HG03575 (cell line): ENCODE measurements around the gene ZNHIT2.

Experiments
- ATAC-seq: cut with Tn5 transposase; IDR thresholded peaks from one replicate; pipeline ENCODE4 v1.9.1; 2021; ENCODE audit not compliant: unreplicated experiment, insufficient number of reproducible peaks, low FRiP score; ENCODE audit errors: extremely low read depth

ZNHIT2 gene

DNA sequence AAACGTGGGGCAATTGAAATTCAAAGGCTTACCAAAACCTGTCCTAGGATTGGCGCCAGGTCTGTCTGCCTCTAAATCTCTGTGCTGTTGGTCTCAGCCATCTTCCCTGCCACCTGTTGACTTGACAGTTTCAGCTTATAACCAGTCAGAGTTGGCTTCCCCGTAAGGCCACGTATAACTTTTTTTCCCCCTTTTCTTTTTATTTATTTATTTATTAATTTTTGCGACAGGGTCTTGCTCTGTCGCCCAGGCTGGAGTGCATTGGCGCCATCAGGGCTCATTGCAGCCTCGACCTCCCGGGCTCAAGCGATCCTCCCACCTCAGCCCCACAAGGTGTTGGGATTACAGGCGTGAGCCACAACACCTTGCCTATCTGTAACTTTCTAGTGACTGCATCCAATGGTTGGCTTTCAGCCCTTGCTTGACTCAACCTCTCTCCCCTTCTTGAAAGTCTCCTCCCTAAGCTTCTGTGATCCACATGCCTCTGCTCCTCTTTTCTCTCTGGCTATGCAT, 18.2 kb upstream of the ZNHIT2 start:
- ATAC-seq = no peak

DNA sequence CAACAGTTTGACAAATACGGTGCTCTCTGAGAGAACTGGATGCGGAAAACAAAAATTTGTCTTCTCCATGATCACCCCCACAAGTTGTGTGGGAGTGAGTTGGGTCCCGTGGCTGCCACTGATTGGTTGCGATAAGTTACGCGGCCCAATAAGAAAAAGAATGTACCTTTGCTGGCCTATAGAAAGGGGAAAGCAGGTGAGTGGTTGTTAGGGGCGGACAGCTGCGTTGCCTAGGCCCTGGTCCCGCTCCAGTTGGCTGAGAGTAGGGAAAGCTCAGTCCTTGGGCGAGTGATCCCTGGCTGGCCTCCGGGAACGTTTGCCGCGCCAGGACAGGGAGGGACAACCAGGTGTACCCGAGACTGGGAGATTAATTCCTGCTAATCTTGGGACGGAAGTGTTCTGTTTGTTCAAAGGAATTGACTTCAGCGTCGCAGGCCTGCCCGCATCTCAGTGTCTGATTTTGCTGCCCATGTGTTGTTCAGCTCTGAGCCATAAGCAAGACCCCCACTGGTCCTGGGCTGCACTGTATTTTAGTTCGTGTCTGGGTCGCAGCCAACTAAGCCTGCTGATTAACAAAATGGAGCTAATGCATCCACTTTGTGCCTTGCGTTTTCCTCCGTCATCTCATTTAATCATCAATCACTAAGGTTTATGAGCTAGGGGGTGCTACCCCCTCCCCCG, 17.6 kb upstream of the ZNHIT2 start:
- ATAC-seq = peak; percentile 26

DNA sequence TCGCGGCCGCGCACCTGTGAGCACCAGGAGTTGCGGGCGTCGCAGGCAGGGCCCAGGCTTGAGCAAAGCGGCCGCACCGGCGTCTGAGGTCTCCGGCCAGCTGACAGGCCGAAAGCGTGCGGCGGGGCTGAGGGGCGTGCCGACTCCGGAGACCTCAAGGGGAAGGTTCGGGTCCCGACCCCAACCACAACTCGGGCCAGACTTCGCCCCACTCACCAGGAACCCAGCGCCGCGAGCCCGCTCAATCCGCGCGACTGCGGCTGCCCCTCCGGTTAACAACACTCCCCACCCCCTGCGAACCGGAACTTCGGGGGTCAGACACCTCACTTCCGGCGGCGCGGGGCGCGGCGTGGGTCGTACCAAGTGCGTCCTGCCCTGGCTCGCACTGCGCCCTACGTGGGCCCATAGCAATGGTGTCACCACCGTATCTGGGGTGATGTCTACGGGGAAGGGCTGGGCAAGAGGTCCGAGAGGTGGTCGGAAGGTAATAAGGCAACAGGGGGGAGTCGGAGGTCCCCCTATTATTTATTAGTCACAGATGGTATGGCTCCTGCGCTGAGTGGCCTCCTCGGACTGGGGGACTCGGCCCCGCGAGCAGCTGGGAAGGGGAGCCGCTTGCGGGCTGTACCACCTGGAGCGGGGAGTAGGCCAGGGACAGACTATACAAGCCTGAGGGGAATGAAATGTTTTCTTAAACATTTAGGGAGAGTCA, 16.9 kb upstream of the ZNHIT2 start, which contains the start of gene SYVN1:
Gene SYVN1 (minus strand): TSS at position 280 of the 712 bp plus-strand sequence. CDS start 918 bp downstream, outside the sequence.
- ATAC-seq = peak; percentile 25

DNA sequence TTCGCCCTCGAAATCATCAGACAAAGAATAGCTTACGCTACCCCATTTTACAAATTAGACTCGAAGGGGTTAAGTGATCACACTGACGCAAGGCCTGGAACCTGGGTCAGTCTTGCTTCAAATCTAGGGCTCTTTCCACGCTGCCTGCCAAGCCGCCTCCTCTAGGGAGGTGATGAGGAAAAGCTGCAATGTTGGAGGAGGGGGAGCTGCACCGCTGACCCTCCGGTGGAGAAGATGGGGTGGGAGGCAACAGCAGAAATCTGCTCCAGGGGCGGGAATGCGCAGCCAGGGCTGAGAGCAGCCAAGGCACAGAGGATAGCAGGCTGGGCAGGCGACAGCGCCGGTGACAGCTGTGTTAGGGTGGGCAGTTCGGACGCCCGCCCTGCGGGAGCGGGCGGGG, 16.2 kb upstream of the ZNHIT2 start:
- ATAC-seq = no peak

DNA sequence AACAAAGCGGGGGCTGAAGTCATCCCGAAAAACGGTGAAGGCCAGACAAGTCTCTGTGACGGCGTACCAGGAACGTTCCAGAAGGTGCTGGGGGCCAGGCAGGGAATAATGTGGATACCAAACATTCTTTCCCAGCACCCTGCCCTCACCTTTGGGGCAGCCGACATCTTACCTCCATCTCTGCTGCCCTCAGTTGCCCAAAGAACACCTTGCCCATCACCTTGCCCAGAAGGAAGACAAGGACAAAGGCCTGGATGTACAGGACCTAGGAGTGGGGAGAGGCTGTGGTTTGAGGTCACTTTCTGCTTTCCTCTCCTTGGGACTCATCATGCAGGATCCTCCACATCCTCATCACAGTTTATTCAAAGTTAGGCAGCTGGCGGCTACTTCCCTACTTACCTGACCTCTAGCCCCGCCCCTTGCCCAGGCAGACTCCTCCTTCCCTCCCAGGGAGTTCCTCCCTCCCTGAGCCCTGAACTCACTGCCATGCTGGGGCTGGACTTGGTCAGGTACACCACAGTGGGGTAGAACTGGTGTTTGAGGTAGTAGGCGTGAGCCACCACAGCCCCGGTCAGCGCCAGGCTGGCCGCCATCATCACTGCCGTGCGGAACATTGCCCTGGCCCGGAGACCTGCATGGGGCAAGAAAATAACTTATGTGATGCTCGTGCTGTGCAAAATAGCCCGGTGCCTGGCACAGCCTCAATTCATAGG, 15.6 kb upstream of the ZNHIT2 start:
- ATAC-seq = no peak

DNA sequence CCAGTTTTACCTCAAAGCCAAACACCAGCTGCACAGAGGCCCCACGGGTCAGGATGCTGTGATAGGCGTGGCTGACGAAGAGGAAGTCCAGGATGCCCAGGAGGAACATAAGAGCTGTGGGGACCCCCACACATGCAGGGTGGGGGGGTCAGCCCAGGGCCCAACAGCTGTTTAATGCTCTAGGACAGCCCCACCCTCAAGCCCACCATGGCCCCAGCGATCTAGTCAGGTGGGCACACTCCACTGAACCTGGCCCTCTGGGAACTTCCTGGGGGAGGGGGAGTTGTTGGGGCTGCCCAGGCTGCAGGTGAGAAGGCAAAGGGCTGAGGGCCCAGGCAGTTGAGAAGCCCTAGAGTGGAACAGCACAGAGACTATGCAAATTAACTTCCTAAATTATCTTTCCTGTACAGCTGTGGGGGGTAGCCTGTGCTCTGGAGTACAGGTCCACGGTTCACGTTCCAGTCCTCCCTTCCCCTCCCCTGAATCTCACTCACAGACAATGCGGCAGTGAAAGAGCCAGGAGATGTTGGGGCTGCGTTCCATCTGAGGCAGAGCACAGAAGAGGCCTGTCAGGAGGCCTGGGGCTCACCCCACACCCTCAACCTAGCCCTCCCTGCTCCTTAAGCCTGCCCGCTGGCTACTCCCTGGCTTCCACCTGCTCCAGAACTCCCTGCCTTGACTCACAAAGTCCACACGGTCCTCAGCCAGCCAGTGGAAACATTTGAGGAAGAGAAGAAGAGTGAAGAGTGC, 14.9 kb upstream of the ZNHIT2 start:
- ATAC-seq = no peak

DNA sequence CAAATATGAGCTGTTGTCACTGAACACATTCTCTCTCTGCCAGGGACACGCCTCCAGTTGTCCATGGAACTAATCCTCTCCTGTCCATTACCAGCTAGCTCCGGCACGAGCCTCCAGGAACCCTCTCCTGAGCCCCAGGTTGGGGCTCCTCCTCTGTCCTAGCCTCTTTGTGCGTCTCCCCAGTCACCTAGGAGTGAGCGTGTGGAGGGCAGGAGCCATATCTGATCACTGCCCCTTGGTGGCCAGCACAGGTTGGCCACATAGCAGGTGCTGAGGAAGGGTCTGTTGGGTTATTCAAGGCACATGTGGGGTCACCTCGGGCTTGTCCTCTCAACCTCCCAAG, 14.4 kb upstream of the ZNHIT2 start:
- no peak for ATAC-seq

DNA sequence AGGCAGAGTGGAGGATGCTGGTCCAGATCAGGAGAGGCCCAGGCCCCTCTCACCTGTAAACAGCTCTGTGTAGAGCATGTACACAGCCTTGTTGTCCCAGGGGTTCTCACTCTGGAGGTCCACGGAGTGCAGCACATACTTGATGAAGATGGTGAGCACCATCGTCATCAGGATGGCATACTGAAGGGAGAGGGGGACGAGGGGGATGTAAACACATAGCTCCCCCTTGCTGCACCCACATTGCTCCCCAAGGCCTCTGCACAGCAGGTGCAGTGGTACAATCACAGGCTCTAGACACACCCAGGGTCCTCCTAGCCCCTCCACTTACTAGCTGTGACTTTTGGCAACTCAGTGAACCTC, 13.9 kb upstream of the ZNHIT2 start:
- no peak for ATAC-seq

DNA sequence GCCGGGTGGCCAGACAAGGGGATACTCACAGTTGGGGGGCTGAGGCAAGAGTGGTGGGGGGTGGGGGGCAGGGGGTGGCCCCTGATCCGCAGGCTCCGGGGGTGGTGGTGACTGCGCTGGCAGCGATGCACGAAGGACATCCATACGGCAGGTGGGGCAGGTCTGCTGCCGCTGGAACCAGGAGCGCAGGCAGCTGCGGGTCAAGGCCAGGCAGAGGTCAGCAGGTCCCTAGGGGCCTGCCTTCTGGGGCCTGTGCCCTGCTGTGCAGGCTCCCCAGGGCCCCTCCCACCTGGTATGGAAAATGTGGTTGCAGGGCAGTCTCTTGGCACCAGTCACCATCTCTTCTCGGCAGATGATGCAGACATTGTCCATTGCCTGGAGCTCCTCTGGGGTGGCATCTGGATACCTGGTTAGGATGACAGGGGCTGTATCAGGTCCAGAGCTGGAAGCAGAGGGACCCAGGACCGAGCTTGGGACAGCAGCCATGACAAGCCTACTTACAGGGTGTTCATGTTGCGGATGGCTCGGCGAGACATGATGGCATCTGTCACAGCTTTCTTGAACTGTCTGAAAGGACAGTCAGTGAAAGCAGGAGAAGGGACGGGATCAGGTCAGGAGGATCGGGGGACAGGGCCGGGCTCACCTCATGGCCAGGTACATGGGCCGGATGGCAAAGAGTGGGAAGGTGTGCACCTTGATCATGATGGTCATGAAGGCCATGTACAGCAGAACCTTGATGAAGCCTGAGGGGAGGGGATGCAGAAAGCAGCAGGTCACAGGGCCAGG, 13.3 kb upstream of the ZNHIT2 start:
- no peak for ATAC-seq

DNA sequence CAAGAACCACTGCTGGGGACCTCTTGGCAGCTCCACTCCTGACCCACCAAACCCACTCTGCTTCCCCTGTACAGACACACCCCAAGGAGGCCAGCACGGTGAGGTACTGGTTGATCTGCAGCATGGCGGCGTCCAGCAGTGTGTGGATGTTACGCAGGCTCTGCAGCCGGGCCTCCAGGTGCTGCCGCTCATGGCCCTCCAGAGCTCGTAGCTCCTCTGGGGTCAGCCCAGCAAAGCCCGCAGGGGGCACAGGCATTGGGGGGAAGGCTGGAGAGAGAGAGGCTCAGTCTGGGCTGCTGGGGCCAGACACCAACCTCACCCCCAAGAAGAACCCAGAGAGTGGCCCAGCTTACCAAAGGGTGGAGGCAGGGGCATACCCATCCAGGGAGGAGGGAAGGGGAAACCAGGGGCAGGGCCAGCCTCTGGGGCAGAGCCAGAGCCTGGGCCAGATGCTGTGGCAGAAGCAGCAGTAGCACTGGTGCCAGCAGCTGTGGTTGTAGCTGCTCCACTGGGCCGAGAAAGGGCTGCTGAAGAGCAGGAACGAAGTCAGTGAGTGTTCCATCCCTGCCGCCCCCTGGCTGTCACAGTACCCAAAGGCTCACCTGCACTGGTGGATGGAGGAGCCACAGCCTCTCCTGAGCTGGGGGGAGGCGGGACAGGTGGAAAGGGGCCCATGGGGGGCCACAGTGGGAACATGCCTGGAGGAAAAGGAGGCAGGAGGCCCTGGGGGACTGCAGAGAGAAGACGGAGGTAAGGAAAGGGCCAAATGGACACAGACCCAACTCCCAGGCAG, 12.3 kb upstream of the ZNHIT2 start:
- ATAC-seq = no peak

DNA sequence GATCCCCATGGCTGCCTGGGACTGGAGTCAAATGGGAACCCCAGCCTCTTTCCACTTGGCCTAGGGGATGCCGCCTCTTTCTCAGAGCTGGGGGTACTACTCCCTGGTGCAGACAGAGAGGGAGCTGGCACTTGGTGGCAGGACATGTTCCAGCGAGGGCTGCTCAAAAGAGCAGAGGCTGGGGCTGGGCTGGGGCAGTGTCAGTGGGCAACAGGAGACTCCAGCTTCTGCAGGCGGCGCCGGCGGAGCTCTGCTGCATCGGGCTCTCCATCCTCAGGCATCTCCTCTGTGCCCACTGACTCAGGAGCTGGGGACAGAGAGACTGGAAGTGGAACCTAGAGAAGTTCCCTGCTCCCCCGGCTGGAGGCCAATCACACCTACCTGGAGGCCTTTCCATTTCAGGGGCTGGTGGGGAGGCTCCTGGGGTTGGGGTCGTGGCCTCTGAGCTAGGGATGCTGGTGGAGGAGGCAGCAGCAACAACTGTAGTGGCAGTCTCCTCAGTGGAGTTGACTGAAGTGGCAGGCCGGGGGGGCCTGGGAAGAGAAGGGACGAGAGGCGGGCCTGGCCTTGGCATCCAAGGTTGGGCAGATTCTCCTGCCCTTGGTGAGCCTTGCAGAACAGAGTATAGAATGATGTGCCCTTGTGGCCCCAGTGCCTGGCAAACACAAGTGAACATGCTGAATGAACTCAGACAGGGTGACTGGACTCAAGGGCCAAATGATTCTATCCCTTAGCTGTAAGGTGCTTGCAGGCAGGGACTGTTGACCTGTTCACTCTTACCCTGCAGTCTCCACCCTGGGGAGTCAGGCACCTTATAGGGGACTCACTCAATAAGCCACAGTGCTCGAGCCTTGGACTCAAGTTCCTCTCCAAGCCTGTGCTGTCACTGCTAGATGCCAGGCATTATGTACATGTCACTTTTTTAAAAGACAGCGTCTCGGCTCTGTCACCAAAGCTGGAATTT, 11.0 kb upstream of the ZNHIT2 start:
- ATAC-seq = no peak

DNA sequence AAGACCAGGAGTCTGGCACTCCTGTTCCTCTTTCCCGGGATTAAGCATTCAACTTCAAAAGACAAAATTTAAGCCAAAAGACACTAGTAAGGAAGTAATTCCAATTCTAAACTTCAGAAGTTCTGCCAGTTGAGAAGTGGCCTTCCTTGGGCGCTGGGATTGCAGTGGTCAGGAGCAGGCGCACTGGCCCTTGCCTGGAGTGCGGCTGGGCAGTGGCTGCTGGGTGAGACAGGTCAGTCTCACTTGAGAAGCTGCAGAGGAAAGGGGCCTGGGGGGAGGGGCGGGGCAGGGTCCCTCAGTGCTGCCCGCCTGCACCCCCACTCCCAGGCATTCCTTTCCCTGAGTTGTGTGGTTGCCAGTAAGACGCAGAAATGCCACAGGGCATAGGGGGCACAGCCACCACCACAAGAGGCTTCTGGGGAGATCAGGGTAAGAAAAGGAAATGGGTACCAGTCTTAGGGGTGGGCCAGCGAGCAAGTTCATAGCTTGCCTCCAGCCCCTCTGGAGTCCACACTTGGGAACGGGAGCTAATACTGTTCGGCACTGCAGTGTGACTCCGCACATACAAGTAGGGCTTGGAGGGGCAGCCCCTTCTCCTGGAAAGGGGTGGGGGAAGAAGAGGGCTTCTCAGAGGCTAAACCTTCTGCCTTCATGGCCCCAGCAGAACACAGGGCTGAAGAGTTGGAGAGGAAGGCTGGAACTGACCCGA, 10.1 kb upstream of the ZNHIT2 start:
- no peak for ATAC-seq

DNA sequence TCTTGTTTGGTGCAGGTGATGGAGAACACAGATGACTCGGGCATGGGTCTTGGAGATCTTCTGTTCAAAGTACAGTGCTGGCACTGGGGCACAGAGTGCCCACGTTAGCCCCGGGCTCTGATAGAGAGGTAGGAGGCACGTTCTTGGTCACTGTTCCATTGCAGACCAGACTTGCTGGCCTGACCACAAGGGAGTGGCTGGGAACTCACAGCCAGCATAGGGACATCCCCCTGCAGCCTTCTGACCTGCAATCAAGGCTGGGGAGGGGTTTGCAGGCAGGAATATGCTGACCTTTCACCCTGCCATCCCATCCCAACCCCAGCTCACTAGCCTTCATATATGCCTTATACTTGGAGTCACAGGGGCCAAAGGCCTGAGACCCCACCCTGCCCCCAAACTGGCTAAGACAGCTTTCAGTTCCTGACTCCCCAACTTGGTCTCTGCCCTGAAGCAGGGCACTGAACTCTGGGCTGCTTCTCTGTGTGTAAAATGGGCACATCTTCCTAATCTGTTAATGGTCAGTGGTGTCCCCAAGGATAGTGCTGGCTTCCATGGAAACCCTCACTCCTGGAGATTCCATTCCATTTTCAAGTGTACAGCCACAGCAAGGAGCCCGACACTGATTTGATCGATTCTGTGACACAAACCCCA, 9.2 kb upstream of the ZNHIT2 start:
- no peak for ATAC-seq

DNA sequence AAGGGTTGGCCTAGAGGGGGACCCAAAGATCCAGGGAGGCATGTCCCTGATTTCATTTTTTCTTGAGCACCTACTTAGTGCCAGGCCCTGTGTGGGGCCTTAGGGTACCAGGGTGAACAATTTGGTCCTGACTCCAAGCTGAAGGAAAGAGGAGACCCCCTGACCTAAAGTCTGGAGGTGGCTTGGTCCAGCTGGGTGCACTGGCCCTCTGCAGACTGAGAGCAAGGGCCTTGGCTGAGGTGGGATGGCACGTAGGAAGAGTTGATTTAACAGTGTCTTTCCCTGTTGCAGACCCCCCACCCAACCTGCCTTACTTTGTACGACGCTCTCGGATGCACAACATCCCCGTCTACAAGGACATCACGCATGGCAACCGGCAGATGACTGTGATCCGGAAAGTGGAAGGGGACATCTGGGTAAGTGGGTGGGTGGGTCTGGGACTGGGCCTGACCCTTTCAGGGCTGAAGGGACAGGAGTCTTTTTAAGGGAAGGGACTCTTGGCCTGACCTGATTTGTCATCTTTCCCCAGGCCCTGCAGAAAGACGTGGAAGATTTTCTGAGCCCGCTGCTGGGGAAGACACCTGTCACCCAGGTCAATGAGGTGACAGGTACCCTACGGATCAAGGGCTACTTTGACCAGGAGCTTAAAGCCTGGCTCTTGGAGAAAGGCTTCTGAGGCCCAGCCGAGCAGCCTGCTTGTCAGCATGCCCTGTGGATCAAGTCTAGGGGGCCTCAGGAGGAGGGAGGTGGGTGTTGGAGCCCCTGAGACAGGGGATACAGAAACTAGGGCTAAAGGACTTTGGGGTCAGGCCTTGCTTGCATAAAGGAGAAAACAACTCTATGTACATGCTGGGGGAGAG, 7.9 kb upstream of the ZNHIT2 start:
- no peak for ATAC-seq
